Stimulated activated naive B cell treated with anti-CD40 and anti-IgM and Interleukin-4, amounts not matched to agents 10 μg/mL and 1 μg/mL and 100 μg/mL, for 72 hours (primary cell): ENCODE measurements around the gene CCNA1.
A peak's percentile ranks its signal among the peaks of the same experiment; 100 is the strongest.

Experiments
- ATAC-seq, 2 donors: fragments of 150-1000 bp; cut with Tn5 transposase; replicated peaks; 2 replicates each; pipeline ENCODE4 v1.10.0; 2021; ENCODE audit warnings: moderate library complexity in 1 of 2
- DNase-seq: peaks from one replicate; pipeline ENCODE4 v3.0.0; 2021
- H3K27ac Mint-ChIP-seq: one replicate; pipeline ENCODE4 v1.8.0; 2022; ENCODE audit warnings: mild to moderate bottlenecking, mixed read lengths
- H3K27me3 Mint-ChIP-seq, 2 donors: one replicate each; pipeline ENCODE4 v1.8.0; 2022; ENCODE audit warnings: mixed read lengths in 2 of 2
- H3K36me3 Mint-ChIP-seq, 2 donors: one replicate each; pipeline ENCODE4 v1.8.0; 2022; ENCODE audit warnings: mixed read lengths in 2 of 2, mild to moderate bottlenecking in 1 of 2
- H3K4me1 Mint-ChIP-seq, 2 donors: one replicate each; pipeline ENCODE4 v1.8.0; 2022; ENCODE audit warnings: mixed read lengths in 2 of 2, mild to moderate bottlenecking in 1 of 2
- H3K4me3 Mint-ChIP-seq, 2 donors: one replicate each; pipeline ENCODE4 v1.8.0; 2022; ENCODE audit warnings: mild to moderate bottlenecking in 2 of 2, mixed read lengths in 2 of 2, moderate library complexity in 1 of 2
- H3K9me3 Mint-ChIP-seq, 2 donors: one replicate each; pipeline ENCODE4 v1.8.0; 2022; ENCODE audit warnings: mixed read lengths in 2 of 2, mild to moderate bottlenecking in 1 of 2

The CCNA1 gene

DNA sequence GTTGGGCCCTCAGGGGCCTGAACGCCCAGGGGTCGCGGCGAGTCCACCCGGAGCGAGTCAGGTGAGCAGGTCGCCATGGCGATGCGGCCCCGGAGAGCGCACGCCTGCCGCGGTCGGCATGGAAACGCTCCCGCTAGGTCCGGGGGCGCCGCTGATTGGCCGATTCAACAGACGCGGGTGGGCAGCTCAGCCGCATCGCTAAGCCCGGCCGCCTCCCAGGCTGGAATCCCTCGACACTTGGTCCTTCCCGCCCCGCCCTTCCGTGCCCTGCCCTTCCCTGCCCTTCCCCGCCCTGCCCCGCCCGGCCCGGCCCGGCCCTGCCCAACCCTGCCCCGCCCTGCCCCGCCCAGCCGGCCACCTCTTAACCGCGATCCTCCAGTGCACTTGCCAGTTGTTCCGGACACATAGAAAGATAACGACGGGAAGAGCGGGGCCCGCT is at the start of gene CCNA1:
Gene CCNA1, plus strand, starts transcription at position 390 of the 439 bp plus-strand sequence. CDS start 562 bp downstream, outside the sequence.
- Mint-ChIP-seq H3K9me3 (no peaks in the 10 kb centered on the region), H3K4me3 (peak within 1 kb of the TSS; percentile 81 to 82), H3K27me3 (peaks cover 52 to 55% of the 10 kb centered on the region in 2 donors), H3K36me3 (no peaks in the 10 kb centered on the region), H3K27ac (peak within 1 kb of the TSS; percentile 73), H3K4me1 (peaks cover 12 to 30% of the 10 kb centered on the region in 2 donors)
- ATAC-seq (peak; percentile 78), DNase-seq (peak; percentile 22)

DNA sequence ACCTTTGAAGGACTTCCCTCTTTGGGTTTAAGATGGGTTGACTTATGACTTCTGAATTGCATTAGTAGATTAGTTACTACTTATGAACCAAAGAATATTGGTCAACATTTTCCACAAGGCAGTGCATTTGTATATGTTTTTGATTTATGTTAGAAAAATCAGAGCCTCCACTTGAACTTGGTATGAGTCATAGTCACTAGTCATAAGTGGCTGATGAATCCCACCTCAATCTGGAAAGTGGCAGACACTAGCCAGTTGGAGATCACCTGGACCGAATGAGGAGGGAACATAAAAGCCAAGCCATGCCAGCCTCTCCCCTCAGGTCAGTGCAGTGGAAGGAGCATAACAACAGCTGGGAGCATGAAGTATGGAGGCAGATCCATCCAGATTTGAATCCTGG is 46.8 kb upstream of the CCNA1 start:
- ATAC-seq: no peak
- Mint-ChIP-seq H3K27me3 (peaks cover 5% of the 10 kb centered on the region in 2 donors), H3K9me3 (peaks cover 0 to 1% of the 10 kb centered on the region in 2 donors), H3K27ac (no peak overlapping the region), H3K4me1 (no peaks in the 10 kb centered on the region), H3K4me3 (no peak overlapping the region), H3K36me3 (no peaks in the 10 kb centered on the region)
- DNase-seq: no peak

DNA sequence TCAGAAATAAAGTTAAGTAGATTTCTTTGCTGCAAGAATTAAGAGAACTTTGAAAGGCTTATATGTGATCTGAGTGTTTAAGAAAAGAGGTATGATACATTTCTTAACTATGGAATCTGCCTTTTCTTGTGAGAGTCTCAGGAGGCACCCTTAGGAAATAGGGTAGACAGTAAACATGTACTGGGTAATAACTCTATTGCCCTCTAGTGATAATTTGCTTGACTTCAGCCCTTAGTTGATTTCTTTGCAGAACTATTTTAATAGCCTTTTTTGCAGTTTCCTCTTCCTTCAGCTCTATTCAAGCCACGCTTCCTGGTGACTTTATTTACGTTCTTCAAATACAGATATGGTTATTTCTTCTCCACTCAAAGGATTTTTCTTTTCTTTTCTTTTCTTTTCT is 37.0 kb upstream of the CCNA1 start:
- Mint-ChIP-seq H3K27ac (no peak overlapping the region), H3K27me3 (peaks cover 0 to 5% of the 10 kb centered on the region in 2 donors), H3K4me3 (no peak overlapping the region), H3K36me3 (no peaks in the 10 kb centered on the region), H3K9me3 (peaks cover 0 to 3% of the 10 kb centered on the region in 2 donors), H3K4me1 (no peaks in the 10 kb centered on the region)
- DNase-seq (no peak), ATAC-seq (peak; percentile 38)

DNA sequence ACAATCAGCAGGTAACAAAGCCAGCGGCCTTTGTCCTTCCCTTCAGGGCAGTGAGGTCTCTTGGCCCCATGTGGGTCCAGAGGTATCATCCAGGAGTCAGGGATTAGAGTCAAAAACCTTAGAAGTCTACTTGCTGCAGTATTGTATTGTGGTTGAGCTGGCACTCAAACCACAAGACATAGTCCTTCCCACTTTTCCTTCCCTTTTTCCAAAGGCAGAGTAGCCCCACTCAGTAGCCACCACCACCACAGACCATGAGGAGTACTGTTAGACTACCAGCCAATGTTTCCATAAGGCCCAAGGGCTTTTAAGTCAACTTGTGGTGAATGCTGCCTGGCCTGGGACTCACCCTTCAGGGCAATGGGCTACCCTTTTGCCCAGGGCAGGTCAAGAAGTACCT is 27.1 kb upstream of the CCNA1 start:
- H3K9me3 Mint-ChIP-seq: peaks cover 2 to 4% of the 10 kb centered on the region in 2 donors
- H3K36me3 Mint-ChIP-seq: no peaks in the 10 kb centered on the region
- H3K27ac Mint-ChIP-seq: no peak overlapping the region
- no peak overlapping the region for H3K4me3 Mint-ChIP-seq
- ATAC-seq (no peak), DNase-seq (no peak)
- peaks cover 9 to 22% of the 10 kb centered on the region in 2 donors for H3K27me3 Mint-ChIP-seq
- no peaks in the 10 kb centered on the region for H3K4me1 Mint-ChIP-seq

DNA sequence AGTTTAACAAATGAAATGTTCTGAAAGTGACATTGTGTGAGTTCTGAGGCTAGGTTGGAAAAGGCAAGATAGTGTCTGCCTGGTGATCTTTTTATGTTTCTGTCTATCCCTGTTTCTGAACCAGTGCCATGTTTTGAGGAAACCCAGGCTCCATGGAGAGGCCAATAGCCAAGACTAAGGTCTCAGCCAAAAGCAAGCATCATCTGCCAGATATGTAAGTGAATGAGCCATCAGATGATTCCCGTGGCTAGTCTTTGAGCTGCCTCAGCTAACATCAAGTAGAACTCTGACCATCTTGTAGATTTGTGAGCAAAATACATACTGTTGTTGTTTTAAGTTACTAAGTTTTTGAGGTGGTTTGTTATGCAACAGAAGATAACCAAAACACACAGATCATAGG is 19.6 kb upstream of the CCNA1 start:
- DNase-seq: no peak

DNA sequence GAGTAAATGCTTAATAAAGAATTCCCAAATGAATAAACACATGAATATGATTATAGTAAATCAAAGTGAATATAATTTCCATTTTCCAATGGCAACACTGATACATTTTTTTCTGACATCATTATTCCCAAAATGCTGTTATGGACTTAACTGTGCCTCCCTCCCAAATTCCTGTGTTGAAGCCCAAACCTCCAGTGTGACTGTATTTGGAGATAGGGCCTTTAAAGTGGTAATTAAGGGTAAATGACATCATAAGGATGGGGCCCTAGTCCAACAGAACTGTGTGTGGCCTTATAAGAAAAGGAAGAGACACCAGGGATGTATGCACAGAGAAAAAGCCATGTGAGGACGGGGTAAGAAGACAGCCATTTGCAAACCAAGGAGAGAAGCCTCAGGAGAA is 19.1 kb upstream of the CCNA1 start:
- ATAC-seq (no peak), DNase-seq (no peak)
- H3K27ac Mint-ChIP-seq: no peak overlapping the region
- H3K4me1 Mint-ChIP-seq: peaks cover 13 to 26% of the 10 kb centered on the region in 2 donors
- H3K27me3 Mint-ChIP-seq: peaks cover 7 to 10% of the 10 kb centered on the region in 2 donors
- no peaks in the 10 kb centered on the region for H3K36me3 Mint-ChIP-seq
- peaks cover 0 to 2% of the 10 kb centered on the region in 2 donors for H3K9me3 Mint-ChIP-seq
- no peak overlapping the region for H3K4me3 Mint-ChIP-seq

More for the DNA sequence above, 19.6 kb upstream of the CCNA1 start:
- H3K27ac Mint-ChIP-seq: no peak overlapping the region
- no peak overlapping the region for H3K4me3 Mint-ChIP-seq
- ATAC-seq: no peak
- no peaks in the 10 kb centered on the region for H3K36me3 Mint-ChIP-seq
- H3K4me1 Mint-ChIP-seq: peaks cover 9 to 22% of the 10 kb centered on the region in 2 donors
- peaks cover 10 to 11% of the 10 kb centered on the region in 2 donors for H3K27me3 Mint-ChIP-seq
- peaks cover 0 to 2% of the 10 kb centered on the region in 2 donors for H3K9me3 Mint-ChIP-seq

DNA sequence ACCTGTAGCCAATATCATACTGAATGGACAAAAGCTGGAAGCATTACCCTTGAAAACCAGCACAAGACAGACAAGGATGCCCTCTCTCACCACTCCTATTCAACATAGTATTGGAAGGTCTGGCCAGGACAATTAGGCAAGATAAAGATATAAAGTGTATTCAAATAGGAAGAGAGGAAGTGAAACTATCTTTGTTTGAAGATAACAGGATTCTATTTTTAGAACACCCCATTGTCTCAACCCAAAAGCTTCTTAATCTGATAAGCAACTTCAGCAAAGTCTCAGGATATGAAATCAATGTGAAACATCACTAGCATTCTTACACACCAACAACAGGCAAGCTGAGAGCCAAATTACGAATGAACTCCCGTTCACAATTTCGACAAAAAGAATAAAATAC is 17.8 kb upstream of the CCNA1 start:
- no peak for DNase-seq
- H3K4me3 Mint-ChIP-seq: no peak overlapping the region
- peaks cover 0 to 2% of the 10 kb centered on the region in 2 donors for H3K9me3 Mint-ChIP-seq
- H3K4me1 Mint-ChIP-seq: peaks cover 17 to 31% of the 10 kb centered on the region in 2 donors
- no peak overlapping the region for H3K27ac Mint-ChIP-seq
- no peaks in the 10 kb centered on the region for H3K36me3 Mint-ChIP-seq
- ATAC-seq: no peak
- H3K27me3 Mint-ChIP-seq: peaks cover 5 to 10% of the 10 kb centered on the region in 2 donors

DNA sequence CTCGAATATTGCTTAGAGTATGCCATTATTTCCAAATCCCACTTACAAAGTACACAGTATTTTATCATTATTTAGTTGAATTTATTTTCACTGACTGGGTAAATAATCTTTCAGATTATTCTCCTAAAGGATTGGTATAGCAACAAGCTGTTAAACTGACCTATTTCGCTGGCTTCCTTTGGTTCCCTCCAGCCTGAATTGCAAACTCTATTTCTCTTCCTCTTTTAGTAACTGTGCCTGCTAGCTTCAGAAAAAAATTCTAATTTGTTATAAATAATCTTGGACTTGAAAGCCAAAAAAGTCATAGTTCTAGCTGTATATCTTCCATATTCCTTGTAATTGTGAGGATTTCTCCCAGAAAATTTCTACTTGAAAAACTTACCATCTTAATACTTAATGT is 15.0 kb upstream of the CCNA1 start:
- no peak overlapping the region for H3K27ac Mint-ChIP-seq
- peaks cover 0 to 2% of the 10 kb centered on the region in 2 donors for H3K9me3 Mint-ChIP-seq
- peaks cover 22 to 37% of the 10 kb centered on the region in 2 donors for H3K4me1 Mint-ChIP-seq
- H3K36me3 Mint-ChIP-seq: no peaks in the 10 kb centered on the region
- H3K4me3 Mint-ChIP-seq: peak overlapping the region in 1 of 2 donors; percentile 49
- ATAC-seq (no peak), DNase-seq (no peak)
- H3K27me3 Mint-ChIP-seq: peaks cover 9 to 18% of the 10 kb centered on the region in 2 donors

DNA sequence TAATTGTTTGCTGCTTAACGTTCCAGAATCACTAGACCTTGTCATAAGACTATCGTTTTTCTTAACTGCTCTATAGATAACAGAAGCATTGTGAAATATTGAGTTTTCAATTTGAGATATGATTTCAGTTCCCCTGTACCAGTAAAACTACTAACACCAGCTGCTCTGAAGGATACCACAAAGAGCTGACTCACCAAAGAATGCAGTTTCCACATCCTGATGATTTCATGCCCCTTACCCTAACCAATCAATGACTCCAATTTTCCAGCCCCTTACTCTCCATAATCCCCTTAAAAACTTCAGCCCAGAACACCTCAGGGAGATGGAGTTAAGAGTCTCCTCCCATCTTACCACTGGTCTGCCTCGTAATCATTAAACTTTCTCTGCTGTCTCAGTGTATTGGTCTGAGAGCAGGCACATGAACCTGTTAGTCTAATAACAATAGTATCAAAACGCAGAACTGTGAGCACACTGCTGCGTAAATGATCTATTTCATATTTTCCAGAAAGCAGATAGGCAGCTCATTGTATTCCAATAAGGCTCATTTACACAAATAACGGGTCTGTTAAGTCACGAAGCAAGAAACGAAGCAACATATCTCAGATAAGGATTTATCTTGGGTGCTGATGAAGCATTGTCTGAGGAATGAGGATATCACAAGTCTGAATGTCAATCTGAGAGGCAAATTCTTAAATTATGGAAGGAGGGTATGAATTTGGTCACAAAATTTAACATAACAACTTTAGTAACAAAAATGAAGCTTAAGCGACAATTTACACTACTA is 14.1 kb upstream of the CCNA1 start:
- ATAC-seq: peak; percentile 93 to 94
- H3K27me3 Mint-ChIP-seq: peaks cover 9 to 18% of the 10 kb centered on the region in 2 donors
- H3K27ac Mint-ChIP-seq: peak overlapping the region; percentile 43
- H3K9me3 Mint-ChIP-seq: peaks cover 0 to 2% of the 10 kb centered on the region in 2 donors
- DNase-seq: no peak
- H3K36me3 Mint-ChIP-seq: no peaks in the 10 kb centered on the region
- peak overlapping the region; percentile 21 to 49 for H3K4me3 Mint-ChIP-seq
- peaks cover 22 to 37% of the 10 kb centered on the region in 2 donors for H3K4me1 Mint-ChIP-seq

DNA sequence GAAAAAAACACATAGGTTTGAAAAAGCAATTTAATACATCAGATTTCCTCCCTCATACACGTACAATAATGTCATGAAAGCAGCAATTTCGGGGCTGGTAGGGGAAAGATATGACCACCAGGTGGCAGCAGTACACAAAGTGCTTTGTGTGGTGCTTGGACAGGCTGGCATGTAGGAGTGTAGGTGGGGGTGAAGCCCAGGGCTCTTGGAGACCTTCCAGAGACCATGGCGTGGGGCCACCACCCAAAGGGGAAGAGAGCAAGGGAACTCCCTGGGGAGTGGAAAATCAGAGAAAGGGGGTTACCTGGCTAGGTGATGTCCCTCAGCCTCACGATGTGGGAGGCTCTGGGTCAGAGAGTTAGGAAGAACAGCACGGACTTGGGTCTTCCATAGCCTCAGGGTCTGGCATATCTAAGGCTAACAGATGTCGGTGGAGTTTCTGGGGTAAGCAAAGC is 11.8 kb upstream of the CCNA1 start:
- Mint-ChIP-seq H3K27me3 (peaks cover 21 to 31% of the 10 kb centered on the region in 2 donors), H3K27ac (no peak overlapping the region), H3K4me1 (peaks cover 13 to 19% of the 10 kb centered on the region in 2 donors), H3K36me3 (no peaks in the 10 kb centered on the region), H3K4me3 (no peak overlapping the region), H3K9me3 (peaks cover 0 to 3% of the 10 kb centered on the region in 2 donors)
- ATAC-seq: peak; percentile 77 to 79
- peak; percentile 53 for DNase-seq

DNA sequence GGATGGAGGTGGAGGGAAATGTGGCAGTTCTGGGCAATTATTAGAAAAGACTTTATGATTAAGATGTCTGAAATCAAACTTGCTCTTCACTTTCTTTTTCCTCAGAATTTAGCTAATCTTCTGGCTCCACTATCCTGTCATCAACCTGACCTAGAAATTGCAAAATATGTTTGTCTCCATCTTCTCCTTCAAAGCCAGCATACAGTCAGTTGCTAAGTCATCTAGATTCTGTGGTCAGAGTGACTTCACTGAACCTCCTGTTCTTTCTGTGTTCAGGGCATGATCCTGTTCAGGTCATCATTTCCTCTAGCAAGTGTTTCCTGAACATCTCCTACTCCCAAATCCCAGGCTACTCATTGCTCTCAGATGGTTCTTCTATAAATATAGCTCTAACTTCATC is 10.8 kb upstream of the CCNA1 start:
- Mint-ChIP-seq H3K4me1 (peaks cover 13 to 19% of the 10 kb centered on the region in 2 donors), H3K4me3 (no peak overlapping the region)

DNA sequence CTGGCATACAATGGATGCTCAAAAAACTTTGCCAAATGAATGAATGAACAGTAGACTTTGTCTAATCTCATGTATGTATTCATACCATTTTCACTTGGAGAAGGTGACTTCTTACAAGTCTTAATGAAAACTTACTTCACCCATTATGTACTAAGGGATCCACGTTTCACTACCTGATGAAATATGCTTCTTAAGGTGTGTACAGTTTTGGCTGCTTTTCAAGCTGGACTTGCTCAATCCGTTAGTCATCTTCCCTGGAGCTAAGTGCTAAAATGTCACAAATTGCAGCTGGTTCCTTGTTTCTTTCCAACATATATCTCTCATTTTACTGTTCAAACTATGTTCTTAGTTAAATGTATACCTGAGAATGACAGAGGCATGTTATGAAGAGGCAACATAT is 4.2 kb upstream of the CCNA1 start:
- Mint-ChIP-seq H3K4me1 (peaks cover 10 to 24% of the 10 kb centered on the region in 2 donors), H3K4me3 (no peak overlapping the region), H3K9me3 (peaks cover 0 to 11% of the 10 kb centered on the region in 2 donors), H3K27me3 (peaks cover 58 to 75% of the 10 kb centered on the region in 2 donors), H3K27ac (no peak overlapping the region), H3K36me3 (no peaks in the 10 kb centered on the region)
- ATAC-seq (no peak), DNase-seq (no peak)

More for the DNA sequence above, 10.8 kb upstream of the CCNA1 start:
- Mint-ChIP-seq H3K9me3 (peaks cover 0 to 9% of the 10 kb centered on the region in 2 donors), H3K27me3 (peaks cover 22 to 34% of the 10 kb centered on the region in 2 donors), H3K27ac (no peak overlapping the region), H3K36me3 (no peaks in the 10 kb centered on the region)
- DNase-seq (no peak), ATAC-seq (no peak)

DNA sequence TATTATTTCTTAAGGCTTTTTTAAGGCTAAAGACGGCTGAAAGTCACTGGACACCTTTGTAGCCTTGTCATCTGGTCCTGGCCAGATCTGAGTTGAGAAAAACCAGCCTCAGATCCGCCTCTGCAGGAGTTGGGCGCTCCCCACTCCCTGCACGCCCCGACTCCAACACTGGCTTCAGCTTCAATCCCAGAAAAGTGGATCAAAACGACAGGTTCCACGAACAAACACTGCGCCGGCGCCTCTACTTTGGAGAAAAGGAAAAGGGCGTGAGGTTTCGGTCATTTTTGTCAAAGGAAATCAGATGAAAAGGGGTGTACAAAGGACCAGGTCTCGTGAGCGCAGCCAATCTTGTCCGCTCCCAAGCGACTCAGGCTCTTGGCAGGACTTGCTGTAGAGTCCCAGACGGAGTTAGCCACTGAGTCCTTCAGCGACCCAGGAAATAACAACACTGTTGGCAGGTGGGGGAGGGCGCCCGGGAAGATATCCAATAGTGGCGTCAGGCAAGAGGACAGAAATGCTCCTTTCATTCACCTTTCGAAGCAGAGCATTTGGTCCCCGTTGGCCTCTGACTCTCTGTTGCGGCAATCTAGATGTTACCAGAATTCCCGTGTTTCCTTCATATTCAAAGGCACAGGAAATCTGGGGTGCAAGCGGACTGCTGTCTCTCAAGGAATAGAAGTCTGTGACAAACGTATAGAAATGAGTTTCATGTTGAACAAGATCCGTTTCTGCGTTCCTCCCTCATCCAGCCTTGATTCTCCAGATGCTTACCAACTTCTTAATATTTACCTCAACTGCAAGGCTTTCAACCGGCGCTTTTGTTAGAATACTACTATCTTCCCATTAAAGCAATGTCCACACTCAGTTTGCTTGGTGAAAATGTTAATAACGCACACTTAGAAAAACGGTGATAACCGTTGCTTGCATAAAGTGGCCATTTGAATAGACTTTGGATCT is 1.8 kb upstream of the CCNA1 start:
- peaks cover 10 to 24% of the 10 kb centered on the region in 2 donors for H3K4me1 Mint-ChIP-seq
- H3K27ac Mint-ChIP-seq: no peak overlapping the region
- no peak for ATAC-seq
- H3K4me3 Mint-ChIP-seq: peak overlapping the region; percentile 23 to 52
- DNase-seq: no peak
- peaks cover 0 to 8% of the 10 kb centered on the region in 2 donors for H3K9me3 Mint-ChIP-seq
- H3K27me3 Mint-ChIP-seq: peaks cover 64 to 66% of the 10 kb centered on the region in 2 donors
- no peaks in the 10 kb centered on the region for H3K36me3 Mint-ChIP-seq
